GM23248 (cell line): ENCODE results near the gene TRPC6. TPM values are rescaled to one million over a fixed set of nuclear protein-coding genes. Genes with fewer than 3 reads are reported as not detected.

Experiments used
- DNase-seq: peaks from one replicate; pipeline ENCODE4 v3.0.0-alpha.2; 2015
- H2AFZ ChIP-seq: fragments of 200-600 bp; sonication (generic); 2 replicates; pipeline ENCODE4 v1.6.1; 2016; ENCODE audit warnings: antibody characterized with exemption
- H3F3A ChIP-seq: fragments of 200-600 bp; sonication (generic); 2 replicates; pipeline ENCODE4 v1.6.1; 2016; ENCODE audit warnings: mild to moderate bottlenecking, antibody characterized with exemption, mixed run types; ENCODE audit not compliant: insufficient read depth
- H3K27ac ChIP-seq: fragments of 200-600 bp; sonication (generic); 2 replicates; pipeline ENCODE4 v1.5.1; 2016; ENCODE audit warnings: mild to moderate bottlenecking
- H3K27me3 ChIP-seq: fragments of 200-600 bp; sonication (generic); replicated peaks from 2 replicates; pipeline ENCODE4 v1.6.1; 2016; ENCODE audit warnings: mild to moderate bottlenecking; ENCODE audit not compliant: insufficient read depth
- H3K36me3 ChIP-seq: fragments of 200-600 bp; sonication (generic); 2 replicates; pipeline ENCODE4 v1.6.1; 2016; ENCODE audit warnings: low read depth, mild to moderate bottlenecking
- H3K4me1 ChIP-seq: fragments of 200-600 bp; sonication (generic); 2 replicates; pipeline ENCODE4 v1.6.1; 2016; ENCODE audit warnings: mild to moderate bottlenecking; ENCODE audit not compliant: insufficient read depth
- H3K4me2 ChIP-seq: fragments of 200-600 bp; sonication (generic); one replicate; pipeline ENCODE4 v1.6.1; 2016; ENCODE audit warnings: mild to moderate bottlenecking; ENCODE audit not compliant: unreplicated experiment
- H3K4me3 ChIP-seq: fragments of 200-600 bp; sonication (generic); 2 replicates; pipeline ENCODE4 v1.5.1; 2016; ENCODE audit warnings: mild to moderate bottlenecking
- H3K79me2 ChIP-seq: fragments of 200-600 bp; sonication (generic); 2 replicates; pipeline ENCODE4 v1.6.1; 2016; ENCODE audit warnings: mild to moderate bottlenecking; ENCODE audit not compliant: insufficient read depth
- H3K9ac ChIP-seq: fragments of 200-600 bp; sonication (generic); 2 replicates; pipeline ENCODE4 v1.6.1; 2016; ENCODE audit warnings: mild to moderate bottlenecking
- H3K9me2 ChIP-seq: fragments of 200-600 bp; sonication (generic); 2 replicates; pipeline ENCODE4 v1.6.1; 2016; ENCODE audit warnings: mixed run types, mild to moderate bottlenecking, moderate library complexity; ENCODE audit not compliant: insufficient read depth
- H3K9me3 ChIP-seq: fragments of 200-600 bp; sonication (generic); one replicate; pipeline ENCODE4 v1.6.1; 2017; ENCODE audit warnings: low read depth
- H4K20me1 ChIP-seq: fragments of 200-600 bp; sonication (generic); 2 replicates; pipeline ENCODE4 v1.6.0; 2016; ENCODE audit not compliant: insufficient read depth
- EZH2 ChIP-seq: fragments of 200-600 bp; sonication (generic); IDR thresholded peaks from 2 replicates; pipeline ENCODE4 v1.6.1; 2018; ENCODE audit warnings: antibody characterized with exemption, mild to moderate bottlenecking; ENCODE audit not compliant: insufficient read depth, poor library complexity, severe bottlenecking
- EZH2phosphoT487 ChIP-seq: fragments of 200-600 bp; sonication (generic); IDR thresholded peaks from 2 replicates; pipeline ENCODE4 v1.6.1; 2018; ENCODE audit warnings: antibody characterized with exemption, moderate library complexity, mild to moderate bottlenecking, low read depth; ENCODE audit not compliant: insufficient read depth
- WGBS, 2 experiments: methylation state at CpG; one replicate each; pipeline ENCODE4 v1.1.6; 2015 to 2017; ENCODE audit warnings: low lambda C conversion rate in 2 of 2, low coverage in 1 of 2; ENCODE audit errors: missing lambda C conversion rate in 2 of 2; 5-methylcytosine and 5-hydroxymethylcytosine counted together
- in situ Hi-C: fragments of 300-500 bp; cut with MboI; formaldehyde crosslinking; loops from 2 replicates; pipeline ENCODE4 v1.15.0; 2020
- polyA plus RNA-seq: library from polyadenylated mRNA; unstranded; fragments of >200 nt; fragmentation: Nextera tagmentation; extraction: Ambion mirVana; gene quantifications from 2 replicates; pipeline ENCODE4 v1.2.1, GENCODE V29; 2016
- total RNA-seq: library from RNA; depleted of rRNA; stranded (reverse); fragments of >200 nt; shearing (Covaris generic); gene quantifications from 2 replicates; pipeline ENCODE4 v1.2.3, GENCODE V29; 2014

The TRPC6 gene
- total and polyA plus RNA-seq, 2 experiments from 2014 or later: 0.11 to 0.16 TPM

DNA sequence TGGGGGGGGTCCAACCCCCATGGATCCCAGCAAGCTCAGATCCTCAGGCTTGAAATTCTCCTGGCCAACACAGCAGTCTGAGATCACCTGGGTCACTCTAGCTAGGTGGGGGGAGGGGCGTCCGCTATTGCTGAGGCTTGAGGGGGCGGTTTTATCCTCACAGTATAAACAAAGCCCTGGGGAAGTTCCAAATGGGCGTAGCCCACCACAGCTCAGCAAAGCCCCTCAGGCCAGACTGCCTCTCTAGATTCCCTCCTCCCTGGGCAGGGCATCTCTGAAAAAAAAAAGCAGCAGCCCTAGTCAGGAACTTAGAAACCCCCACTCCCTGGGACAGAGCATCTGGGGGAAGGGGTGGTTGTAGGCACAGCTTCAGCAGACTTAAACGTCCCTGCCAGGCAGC is 16.7 kb downstream of the TRPC6 start:
- Histone ChIP-seq H3K27me3 (no peaks in the 10 kb centered on the region), H4K20me1 (no peaks in the 10 kb centered on the region), H3K4me1 (no peaks in the 10 kb centered on the region), H3F3A (no peaks in the 10 kb centered on the region), H3K36me3 (no peaks in the 10 kb centered on the region), H3K79me2 (no peaks in the 10 kb centered on the region), H2AFZ (no peak overlapping the region), H3K27ac (no peak overlapping the region), H3K9me3 (no peaks in the 10 kb centered on the region), H3K4me2 (no peak overlapping the region), H3K9ac (no peak overlapping the region), H3K4me3 (no peak overlapping the region), H3K9me2 (no peaks in the 10 kb centered on the region)
- TF ChIP-seq EZH2phosphoT487 (no peak), EZH2 (no peak)
- 20% methylated on average over 5 of the region's 5 CpGs for WGBS, 2 experiments
- in situ Hi-C loops: no loop called here
- DNase-seq: no peak

- H3K27me3 ChIP-seq: no peaks in the 10 kb centered on the region
- H3F3A ChIP-seq: no peaks in the 10 kb centered on the region
- no peaks in the 10 kb centered on the region for H4K20me1 ChIP-seq
- H3K4me2 ChIP-seq: no peak overlapping the region
- no peak for TF ChIP-seq EZH2phosphoT487
- TF ChIP-seq EZH2: no peak
- in situ Hi-C loops: no loop called here
- 59 to 69% methylated on average over 8 of the region's 8 CpGs for WGBS, 2 experiments
- H3K36me3 ChIP-seq: no peaks in the 10 kb centered on the region
- H3K27ac ChIP-seq: no peak overlapping the region
- H3K9me2 ChIP-seq: no peaks in the 10 kb centered on the region
- DNase-seq: no peak
- H3K4me1 ChIP-seq: no peaks in the 10 kb centered on the region
- H3K9ac ChIP-seq: no peak overlapping the region
- no peaks in the 10 kb centered on the region for H3K9me3 ChIP-seq
- H3K79me2 ChIP-seq: no peaks in the 10 kb centered on the region
- no peak overlapping the region for H3K4me3 ChIP-seq
- no peak overlapping the region for H2AFZ ChIP-seq
Observed at GRCh38 chr11:101566626-101567025, 17.2 kb downstream of the TRPC6 start.

DNA sequence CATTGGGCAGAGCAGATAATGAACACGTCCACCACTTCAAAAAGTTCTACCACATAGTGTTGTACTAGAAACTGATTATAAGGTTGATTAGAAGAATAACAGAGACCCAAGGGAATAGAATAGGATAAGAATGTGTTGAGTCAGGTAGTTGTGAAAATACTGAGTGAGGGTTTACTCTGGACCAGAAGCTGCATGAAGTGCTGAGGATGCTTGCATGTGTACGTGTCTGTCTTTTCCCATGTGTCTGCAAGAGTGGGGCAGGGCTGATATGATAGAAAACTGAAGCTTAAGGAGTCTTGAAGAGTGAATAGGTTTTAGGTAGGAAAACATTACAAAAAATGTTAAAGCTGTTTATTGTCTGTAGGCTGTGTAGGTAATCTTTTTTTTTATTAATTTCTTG is 20.6 kb downstream of the TRPC6 start:
- TF ChIP-seq EZH2: no peak
- no peak for TF ChIP-seq EZH2phosphoT487
- no peaks in the 10 kb centered on the region for H3K9me3 ChIP-seq
- no peaks in the 10 kb centered on the region for H3K36me3 ChIP-seq
- no peak overlapping the region for H3K4me3 ChIP-seq
- no peaks in the 10 kb centered on the region; the same call in 1 of the 2 replicates for H3K27me3 ChIP-seq
- no peak overlapping the region for H3K4me2 ChIP-seq
- no peaks in the 10 kb centered on the region for H3K4me1 ChIP-seq
- no peak overlapping the region for H2AFZ ChIP-seq
- H4K20me1 ChIP-seq: no peaks in the 10 kb centered on the region
- WGBS, 2 experiments: 60 to 65% methylated on average over 2 of the region's 2 CpGs
- H3F3A ChIP-seq: no peaks in the 10 kb centered on the region
- no peak overlapping the region for H3K9ac ChIP-seq
- no peak overlapping the region for H3K27ac ChIP-seq
- no peak for DNase-seq
- no peaks in the 10 kb centered on the region for H3K79me2 ChIP-seq
- H3K9me2 ChIP-seq: no peaks in the 10 kb centered on the region
- in situ Hi-C loops: no loop called here

- Histone ChIP-seq H3K27ac (no peak overlapping the region), H3K9ac (no peak overlapping the region), H3K9me2 (no peaks in the 10 kb centered on the region), H3K36me3 (no peaks in the 10 kb centered on the region), H4K20me1 (no peaks in the 10 kb centered on the region), H3K9me3 (no peaks in the 10 kb centered on the region), H3K79me2 (no peaks in the 10 kb centered on the region), H2AFZ (no peak overlapping the region), H3K27me3 (no peaks in the 10 kb centered on the region; the same call in 1 of the 2 replicates), H3K4me1 (no peaks in the 10 kb centered on the region), H3K4me2 (no peak overlapping the region), H3K4me3 (no peak overlapping the region), H3F3A (no peaks in the 10 kb centered on the region)
- TF ChIP-seq EZH2phosphoT487 (no peak), EZH2 (no peak)
- in situ Hi-C loops: no loop called here
- no peak for DNase-seq
- 36 to 39% methylated on average over 4 of the region's 4 CpGs for WGBS, 2 experiments
Observed at GRCh38 chr11:101555366-101555765, 28.4 kb downstream of the TRPC6 start.

DNA sequence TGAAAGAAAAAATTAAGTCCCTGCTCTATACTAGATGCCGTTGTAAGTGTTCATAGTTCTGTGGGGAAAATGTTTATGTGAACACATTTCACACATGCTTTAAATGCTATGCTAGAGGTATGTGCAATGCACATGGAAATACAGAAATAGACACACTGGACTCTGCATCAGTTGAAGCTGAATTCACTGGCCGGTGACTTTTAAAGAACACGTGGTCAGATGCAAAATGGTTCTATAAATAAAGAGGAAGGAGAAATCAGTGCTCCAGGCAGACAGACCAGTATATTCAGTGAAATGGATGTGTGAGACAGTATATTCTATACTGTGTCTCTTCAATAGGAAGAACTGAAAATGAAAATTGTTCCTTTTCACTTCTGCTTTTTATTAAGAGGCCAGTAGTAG is 29.9 kb downstream of the TRPC6 start:
- Histone ChIP-seq H3K9ac (no peak overlapping the region), H3K36me3 (no peaks in the 10 kb centered on the region), H3F3A (no peaks in the 10 kb centered on the region), H3K9me3 (no peaks in the 10 kb centered on the region), H3K27ac (no peak overlapping the region), H2AFZ (no peak overlapping the region), H3K4me2 (no peak overlapping the region), H3K4me1 (no peaks in the 10 kb centered on the region), H3K4me3 (no peak overlapping the region), H4K20me1 (no peaks in the 10 kb centered on the region), H3K27me3 (no peaks in the 10 kb centered on the region), H3K79me2 (no peaks in the 10 kb centered on the region), H3K9me2 (no peaks in the 10 kb centered on the region)
- DNase-seq: no peak
- TF ChIP-seq EZH2: no peak
- in situ Hi-C loops: no loop called here
- whole genome bisulfite sequencing, 2 experiments: 29 to 46% methylated on average over 3 of the region's 3 CpGs
